NCI-H446 (cell line): ENCODE results near the gene HCN3.
"Not testable (repeated sequence)": the region's sequence is repeated elsewhere in the genome, so short reads cannot be mapped to it uniquely, and the experiment has no call there.

Experiments used
- DNase-seq, 2 experiments: peaks; one replicate each; lab custom pipeline; 2025; lab: John Stamatoyannopoulos, UW

The HCN3 gene

DNA sequence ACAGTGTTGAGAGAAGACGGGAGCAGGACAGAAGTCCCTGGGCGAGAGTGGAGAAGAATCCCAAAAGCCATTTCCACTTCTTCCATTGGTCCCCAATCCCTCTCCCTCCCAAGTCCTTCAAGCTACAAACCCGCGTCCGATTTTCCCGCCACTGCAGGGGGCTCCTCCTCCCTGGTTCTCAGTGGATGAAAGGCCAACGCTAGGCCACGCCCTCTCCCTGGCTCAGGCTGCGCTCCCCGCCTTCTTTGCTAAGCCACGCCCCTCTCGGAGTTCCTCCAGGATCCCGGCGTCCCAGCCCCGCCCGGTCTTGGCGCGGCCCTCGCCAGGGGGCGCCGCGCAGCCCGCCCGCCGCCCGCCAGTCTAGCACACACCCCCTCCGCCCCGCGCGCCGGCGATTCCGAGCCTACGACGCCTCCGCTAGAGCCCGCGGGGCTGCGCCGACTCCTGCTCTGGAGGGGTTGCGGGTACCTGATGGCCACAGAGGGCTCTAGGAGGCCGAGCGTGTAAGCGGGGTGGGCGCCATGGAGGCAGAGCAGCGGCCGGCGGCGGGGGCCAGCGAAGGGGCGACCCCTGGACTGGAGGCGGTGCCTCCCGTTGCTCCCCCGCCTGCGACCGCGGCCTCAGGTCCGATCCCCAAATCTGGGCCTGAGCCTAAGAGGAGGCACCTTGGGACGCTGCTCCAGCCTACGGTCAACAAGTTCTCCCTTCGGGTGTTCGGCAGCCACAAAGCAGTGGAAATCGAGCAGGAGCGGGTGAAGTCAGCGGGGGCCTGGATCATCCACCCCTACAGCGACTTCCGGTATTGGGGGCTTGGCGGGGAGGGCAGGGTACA, at the start of gene HCN3:
TSS of gene HCN3 (plus strand) at position 394 of the 832 bp plus-strand sequence. CDS start at position 522, 128 bp downstream.
- peak; percentile 97 to 99 for DNase-seq

DNA sequence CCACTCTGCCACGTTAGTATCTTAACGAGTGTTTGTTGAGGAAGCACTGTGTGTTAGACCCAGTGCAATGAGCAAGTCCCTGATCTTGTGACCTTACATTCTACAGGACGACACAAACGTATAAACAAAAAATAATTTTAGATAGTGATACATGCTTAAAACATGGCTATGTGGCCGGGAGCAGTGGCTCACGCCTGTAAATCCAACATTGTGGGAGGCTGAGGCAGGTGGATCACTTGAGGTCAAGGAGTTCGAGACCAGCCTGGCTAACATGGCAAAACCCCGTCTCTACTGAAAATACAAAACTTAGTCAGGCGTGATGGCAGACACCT, 49.2 kb upstream of the HCN3 start:
- DNase-seq: no peak

DNA sequence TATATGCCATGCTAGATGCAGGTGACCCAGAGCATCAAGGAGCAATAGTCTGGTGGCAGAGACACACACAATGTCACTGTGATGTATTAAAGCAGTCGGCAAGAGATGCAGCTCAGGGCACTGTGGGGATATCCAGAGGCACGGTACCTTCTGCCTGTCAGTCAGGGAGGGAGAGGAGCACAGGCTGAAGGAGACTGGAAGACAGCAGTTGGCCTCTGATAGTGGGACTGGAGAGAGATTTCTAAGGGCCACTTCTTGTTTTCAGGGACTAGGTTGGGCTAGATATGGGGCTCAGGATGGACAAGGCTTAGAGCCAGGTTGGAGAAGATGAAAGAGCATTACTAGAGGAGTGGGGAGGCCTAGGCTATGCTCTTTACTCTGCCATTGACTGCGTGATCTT, 46.0 kb upstream of the HCN3 start:
- DNase-seq: not testable (repeated sequence)

DNA sequence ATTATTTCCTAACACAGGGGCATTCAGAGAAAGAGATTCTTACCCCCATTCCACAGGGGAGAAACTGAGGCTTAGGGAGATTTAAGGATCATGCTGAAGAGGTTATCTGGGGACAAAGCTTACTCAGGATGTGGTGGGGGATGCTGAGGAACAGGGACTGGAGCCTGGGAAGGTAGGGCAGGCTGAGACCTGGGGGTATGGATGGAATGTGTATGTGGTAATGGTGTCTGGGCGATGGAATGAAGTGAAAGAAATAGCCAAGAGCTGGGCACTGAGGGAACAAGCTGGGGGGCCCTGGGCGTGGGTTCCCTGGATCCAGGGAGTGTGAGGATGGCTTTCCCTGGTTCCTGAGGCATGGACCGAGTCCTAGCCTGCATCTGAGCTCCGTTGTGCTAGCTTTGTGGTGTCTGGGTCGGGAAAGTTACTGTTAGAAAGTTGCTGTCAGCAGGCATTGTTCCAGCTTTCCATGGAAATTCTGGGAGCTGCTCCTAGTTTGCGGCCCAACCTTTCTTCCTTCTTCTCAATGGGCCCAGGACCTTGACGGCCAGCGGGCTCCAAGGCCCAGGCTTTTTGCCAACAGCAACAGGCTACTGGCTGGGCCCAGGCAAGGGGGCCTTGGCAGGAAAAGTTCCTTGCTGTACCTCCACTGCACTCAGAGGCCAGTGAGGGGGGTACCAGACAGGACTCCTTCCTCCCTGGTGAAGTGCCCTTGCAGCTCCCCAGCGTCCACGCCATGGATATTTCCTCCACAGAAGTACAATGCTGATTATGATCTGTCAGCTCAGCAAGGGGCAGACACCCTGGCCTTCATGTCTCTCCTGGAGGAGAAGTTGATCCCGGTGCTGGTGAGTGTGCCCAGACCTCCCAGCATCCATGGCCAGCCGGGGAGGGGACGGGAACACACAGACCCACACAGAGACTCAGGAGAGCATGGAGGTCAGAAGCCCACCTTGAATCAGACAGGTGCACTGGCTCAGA, 45.0 kb upstream of the HCN3 start:
- not testable (repeated sequence) for DNase-seq

DNA sequence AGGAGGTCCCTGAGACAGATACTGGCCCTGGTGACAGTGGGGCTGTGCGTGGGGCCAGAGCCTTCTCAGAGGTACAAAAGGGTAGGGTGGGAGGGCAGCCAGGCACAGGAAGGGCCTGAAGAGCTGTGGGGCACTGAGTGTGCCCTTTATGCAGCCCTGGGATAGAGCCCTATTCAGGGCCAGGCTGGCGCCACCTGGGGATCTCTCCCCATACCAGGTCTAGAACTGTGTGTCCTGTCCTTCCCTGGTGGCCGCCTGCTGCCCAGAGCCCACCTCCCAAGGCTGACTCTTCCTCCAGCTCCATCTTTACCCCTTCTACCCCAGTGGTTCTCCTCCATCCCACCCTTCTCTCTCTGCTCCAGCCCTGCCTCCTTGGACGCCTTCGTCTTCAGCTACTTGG, 43.8 kb upstream of the HCN3 start:
- DNase-seq: not testable (repeated sequence)

DNA sequence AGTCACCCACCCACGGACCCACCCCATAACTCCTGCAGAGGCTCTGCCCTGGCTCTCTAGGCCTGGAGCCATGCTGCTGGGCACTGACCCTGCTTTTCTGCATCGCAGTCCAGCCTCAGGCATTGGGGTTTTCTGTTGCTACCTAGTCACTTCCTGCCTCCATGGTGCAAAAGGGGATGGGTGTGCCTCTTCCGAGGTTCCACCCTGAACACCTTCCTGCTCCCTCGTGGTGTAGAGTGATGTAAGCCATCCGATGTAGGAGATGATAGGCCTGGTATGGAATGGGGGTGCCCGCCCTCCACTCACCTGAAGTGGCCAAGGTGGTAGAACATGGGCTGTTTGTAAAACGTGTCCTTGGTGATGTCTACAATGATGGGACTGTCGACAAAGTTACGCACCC, 41.9 kb upstream of the HCN3 start:
- not testable (repeated sequence) for DNase-seq

DNA sequence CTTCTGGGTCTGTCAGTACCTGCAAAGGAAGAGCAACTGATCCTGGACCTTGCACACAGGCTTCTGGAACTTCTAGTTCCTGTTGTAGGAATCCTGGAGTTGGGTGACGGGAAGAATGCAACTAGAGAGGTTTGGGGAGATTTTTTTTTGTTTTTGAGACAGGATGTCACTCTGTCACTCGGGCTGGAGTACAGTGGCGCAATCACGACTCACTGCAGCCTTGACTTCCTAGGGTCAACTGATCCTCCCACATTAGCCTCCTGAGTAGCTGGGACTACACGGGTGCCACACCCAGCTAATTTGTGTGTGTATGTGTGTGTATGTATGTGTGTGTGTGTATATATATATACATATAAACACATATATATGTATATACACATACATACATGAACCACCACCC, 40.8 kb upstream of the HCN3 start:
- DNase-seq: no peak

DNA sequence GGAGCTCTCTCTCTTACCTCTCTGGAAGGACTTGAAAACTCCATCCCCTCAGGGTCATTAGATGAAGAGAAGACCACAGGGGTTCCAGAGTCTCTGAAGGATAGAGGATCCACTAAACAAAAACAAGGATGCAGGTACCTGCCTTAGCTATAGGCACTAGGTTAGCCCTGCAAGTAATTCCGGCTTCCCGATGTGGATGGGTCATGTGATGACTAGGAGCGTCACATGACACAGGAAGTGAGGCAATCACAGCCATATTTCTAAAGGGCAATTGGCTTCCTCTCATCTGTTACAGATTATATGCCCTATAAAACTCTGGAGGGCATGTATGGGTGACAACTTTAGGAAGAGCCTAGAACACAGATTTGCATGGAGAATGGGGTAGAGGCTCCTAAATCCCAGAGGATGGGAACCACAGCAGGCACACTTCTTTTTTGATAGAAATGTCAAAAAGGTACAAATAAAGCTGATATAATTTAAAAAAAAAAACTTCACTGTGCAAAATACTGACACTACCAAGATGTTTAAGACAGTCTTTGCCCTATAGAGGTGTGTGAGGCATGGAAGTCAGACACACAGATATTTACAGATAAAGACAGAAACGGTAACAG, 36.1 kb upstream of the HCN3 start:
- DNase-seq: peak; percentile 77 to 88

DNA sequence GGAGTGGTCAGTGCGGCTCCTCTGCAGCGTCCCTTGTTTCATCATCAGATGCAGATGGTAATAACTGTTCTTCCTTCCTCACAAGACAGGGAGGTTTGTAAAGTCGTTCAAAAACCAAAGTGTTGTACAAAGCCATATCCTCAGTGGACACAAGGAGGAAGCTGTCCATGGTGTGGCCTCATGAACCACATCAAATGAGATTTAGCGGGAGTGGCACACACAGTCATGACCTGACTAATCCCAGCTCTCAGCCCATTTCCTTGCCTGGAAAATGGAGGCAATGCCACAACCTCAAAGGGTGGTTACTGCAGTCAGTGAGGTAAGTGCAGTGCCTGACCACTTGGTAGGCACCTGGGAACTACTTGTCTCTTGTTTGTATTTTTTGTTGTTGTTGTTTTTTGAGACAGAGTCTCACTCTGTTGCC, 35.4 kb upstream of the HCN3 start:
- no peak for DNase-seq

DNA sequence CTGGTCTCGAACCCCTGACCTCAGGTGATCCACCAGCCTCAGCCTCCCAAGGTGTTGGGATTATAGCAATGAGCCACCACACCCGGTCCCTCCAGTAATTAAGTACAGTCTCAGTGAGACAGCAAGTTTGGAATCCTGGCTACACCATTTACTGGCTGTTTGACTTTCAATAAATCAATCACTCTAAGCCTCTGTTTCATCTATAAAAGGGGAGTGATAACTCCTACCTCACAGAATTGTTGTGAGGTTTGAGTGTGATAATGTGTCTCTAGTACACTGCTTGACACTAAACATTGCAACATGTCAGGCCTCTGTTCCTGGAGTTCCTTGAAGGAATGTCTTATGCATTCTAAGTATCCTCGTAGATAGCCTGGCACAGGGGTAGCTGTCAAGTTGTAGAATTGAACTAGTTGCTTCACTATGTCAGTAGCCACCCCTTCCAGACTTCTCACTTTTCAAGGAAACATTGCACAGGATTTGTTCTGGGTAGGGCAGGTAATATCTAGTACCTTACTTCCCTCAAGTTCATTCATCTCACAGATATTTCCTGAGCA, 34.4 kb upstream of the HCN3 start:
- DNase-seq: no peak

DNA sequence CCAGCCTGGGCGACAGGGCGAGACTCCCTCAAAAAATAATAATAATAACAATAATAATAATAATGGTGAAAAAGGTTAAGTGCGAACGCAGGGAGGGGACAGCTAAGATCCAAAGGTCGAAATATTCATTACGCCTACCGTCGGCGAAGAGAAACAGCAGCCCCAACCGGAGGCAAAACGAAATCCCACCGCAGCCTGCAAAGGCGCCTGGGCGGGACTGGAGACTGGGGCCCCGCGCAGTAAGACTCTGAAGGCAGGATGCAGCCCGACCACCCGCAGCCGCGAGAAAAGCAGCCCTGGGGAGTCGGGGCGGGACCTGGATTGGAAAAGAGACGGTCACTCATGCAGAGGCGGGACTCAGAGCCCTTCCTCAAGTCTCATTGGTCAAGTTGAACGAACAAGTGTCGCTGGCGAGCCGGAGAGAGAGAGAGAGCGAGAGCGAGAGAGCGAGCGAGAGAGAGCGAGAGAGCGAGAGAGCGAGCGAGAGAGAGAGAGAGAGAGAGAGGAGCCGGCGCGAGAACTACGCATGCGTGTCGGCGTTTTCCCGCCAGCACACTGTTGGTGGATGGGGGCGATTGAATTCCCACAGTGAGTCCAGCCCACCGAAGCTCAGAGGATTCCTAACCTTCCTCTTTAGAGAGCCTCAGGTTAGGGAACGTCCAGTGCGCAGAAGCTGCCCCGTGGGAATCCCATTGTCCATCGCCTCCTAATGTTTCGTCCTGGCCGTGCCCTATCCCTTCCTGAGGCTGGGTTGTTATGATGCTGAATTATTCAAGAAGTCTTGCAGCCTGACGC, 32.7 kb upstream of the HCN3 start:
- peak; percentile 99 to 100 for DNase-seq

DNA sequence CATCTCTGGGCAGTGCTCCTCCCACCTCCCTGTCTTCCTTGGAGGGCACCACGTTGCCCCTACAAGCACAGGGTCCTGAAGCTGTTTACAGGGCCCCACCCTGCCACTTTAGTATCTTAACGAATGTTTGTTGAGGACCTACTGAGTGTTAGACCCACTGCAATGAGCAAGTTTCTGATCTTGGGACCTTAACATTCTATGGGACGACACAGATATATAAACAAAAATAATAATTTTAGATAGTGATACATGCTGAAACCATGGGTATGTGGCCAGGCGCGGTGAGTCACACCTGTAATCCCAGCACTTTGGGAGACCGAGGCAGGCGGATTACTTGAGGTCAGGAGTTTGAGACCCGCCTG, 32.1 kb upstream of the HCN3 start:
- no peak for DNase-seq

DNA sequence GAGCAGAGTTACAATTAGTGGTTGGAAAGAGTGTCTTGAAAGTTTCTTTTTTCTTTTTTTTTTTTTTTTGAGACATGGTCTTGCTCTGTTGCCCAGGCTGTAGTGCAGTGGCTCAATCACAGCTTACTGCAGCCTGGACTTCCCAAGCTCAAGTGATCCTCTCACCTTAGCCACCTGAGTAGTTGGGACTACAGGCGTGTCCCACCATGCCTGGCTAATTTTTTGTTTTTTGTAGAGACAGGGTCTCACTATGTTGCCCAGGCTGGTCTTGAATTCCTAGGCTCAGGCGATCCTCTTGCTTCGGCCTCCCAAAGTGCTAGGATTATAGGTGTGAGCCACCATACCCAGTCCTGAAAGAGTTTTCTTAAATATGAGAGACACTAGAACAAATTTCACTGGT, 30.5 kb upstream of the HCN3 start:
- not testable (repeated sequence) for DNase-seq

DNA sequence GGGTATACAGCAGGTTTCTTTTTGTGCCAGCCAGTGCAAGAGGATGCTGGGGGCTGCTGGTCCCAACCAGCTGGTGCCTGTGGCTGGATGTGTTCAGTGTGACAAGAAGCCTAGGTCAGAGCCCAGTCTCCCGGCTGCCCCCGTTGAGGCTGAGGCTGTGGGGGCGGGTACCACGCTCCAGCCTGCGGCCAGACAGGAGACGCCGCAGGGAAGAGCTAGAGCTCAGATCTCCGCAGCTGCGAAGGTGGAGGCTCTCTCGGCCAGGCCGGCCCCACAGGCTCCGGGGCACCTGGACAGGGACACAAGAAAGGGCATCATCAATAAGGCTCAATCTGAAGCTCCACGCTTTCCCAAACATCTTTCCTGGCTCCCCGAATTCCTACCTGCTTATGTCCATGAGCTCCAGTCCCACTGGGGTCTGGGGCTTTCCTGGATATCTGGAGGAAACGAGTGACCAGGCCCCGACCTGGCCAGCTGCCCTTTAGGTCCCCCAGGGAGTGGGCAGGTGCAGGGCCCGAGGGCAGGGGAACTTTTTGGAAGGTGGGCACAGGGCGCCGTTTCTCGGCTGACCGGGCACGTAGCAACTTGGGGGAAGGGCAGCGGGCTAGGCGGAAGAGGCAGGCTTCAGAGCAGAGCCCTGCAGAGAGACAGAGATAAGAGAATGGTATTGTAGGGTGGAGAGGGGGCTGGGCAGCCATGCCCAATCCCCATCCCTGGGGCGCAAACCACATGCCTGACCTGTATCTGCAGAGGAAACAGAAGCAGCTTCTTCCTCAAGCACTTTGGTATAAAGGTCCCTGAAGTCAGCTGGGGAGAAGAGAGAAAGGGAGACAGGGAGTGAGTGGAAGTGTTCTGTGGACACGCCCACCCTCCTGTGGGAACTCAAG, 29.4 kb upstream of the HCN3 start:
- no peak for DNase-seq

DNA sequence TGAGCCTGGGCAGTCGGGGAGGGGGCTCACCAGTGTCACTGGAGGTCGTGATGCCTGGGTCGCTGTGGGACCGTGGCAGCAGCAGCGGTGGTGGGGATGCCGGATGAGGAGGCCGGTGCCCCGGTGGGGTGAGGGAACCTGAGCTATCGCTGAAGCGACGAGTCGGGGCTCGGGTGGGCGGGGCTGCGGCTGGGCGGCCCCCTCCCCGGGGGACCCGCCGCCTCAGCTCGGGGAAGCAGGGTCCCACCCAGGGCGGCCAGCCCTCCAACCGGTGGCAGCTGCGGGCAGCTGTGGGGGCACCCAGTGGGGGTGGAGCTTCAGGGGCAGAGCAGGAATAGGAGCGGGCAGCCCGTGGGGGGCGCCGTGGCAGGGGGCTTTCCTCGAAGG, 27.0 kb upstream of the HCN3 start:
- DNase-seq: no peak

DNA sequence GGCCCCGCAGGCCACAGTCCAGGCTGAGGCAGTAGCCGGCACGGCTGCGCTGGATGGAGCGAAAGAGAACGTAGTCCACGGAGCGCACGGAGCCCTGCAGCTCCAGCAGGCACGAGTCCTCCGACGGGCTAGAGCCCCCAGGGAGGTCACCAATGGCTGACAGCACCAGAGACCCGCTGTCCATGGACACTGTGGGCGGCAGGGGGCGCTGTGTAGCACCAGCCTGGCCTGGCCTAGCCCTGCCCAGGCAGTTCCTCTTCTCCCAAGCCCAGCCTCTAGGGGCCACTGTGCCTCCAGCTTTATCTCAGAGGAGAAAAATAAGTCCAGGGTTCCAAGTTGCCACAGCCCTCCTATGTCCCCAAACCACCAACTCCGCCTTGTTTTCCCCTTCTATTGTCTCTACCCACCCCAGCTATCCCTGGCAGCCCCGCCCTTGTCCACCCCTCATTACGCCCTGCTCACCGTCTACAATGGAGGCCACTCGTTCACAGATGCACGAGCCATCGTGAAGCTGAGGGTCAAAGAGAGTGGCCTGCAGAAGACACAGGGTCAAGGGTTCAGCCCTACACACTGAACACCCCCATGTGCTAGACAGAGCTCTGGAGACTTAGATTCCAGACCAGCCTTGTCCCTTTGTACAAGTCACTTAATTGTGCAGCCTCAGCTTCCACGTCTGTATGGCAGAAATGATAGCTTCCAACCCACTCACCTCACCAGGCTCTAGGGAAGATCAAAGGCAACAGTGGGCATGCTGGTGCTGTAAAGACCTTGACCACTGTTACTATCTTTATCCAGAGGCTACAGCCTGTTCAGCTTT, 26.4 kb upstream of the HCN3 start:
- DNase-seq: peak; percentile 94 to 96

DNA sequence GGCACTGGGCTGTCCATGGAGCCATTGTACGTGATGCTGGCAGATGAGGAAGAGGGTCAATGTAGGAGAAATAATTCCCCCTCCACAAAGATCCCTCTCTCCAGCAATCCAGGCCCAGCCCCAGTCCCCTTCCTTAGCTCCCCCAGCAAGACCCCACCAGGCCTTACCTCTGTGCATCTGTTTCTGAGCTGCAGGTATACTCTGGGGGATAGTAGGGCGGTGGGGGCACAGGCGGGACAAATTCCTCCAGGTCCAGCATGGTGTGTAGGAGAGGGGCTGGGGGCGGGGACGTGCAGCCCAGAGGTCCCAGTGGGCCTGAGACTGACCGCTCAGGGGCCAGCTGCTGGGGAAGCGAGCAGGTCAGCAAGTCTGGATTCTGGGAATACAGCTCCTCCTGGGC, 25.7 kb upstream of the HCN3 start:
- no peak for DNase-seq

DNA sequence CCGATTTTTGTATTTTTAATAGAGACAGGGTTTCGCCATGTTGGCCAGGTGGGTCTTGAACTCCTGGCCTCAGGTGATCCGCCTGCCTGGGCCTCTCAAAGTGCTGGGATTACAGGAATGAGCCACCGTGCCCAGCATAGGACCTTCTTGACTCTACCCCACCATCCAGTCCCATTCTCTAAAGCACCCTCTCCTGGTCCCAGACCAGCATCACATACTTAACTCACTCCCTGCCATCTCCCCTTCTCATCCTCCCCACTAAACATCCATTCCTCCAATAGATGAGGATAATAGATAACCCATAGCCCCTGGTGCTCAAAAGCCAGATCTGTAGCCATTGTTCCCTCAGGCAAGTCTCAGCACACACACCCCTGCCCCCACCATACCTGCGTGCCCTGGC, 24.1 kb upstream of the HCN3 start:
- no peak for DNase-seq

DNA sequence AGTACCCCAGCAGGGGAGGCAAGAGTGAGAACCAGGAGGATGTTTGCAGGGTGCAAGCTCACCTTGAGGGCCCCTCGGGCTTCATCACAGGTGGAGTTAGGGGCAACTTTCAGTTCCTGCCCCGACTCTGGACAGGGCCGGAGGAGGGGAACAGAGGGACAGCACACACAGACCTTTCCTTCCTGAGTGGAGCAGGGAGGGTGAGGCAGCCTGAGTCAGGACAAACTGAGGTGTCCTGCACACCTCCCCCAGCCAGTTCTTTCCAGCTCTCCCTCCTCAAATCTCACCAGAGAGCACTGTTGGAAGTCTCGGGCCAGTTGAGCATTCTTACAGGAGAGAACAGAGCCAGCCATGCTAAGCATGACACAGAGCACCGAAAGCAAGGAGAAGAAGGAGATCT, 23.5 kb upstream of the HCN3 start:
- DNase-seq: no peak
